Tibial nerve (tissue), 4 donors: ENCODE measurements around the gene MED14. TPM values are rescaled to one million over a fixed set of nuclear protein-coding genes. Genes with fewer than 3 reads are reported as not detected.
"Not testable (repeated sequence)": the region's sequence is repeated elsewhere in the genome, so short reads cannot be mapped to it uniquely, and the experiment has no call there.

Experiments used
- DNase-seq, 2 donors: peaks; one replicate each; pipeline ENCODE4 v3.0.0-alpha.2; 2019; ENCODE audit warnings: low spot score in 2 of 2
- H3K27ac ChIP-seq, 4 donors: fragments of 200-600 bp; sonication (generic) in 3 of 4; one replicate each; pipeline ENCODE4 v1.5.1; 2017 to 2019; ENCODE audit warnings: mild to moderate bottlenecking in 1 of 4
- H3K27me3 ChIP-seq, 2 donors: fragments of 200-600 bp; sonication (generic) in 1 of 2; one replicate each; pipeline versions ENCODE4 v1.5.1 to v1.6.0; 2017 to 2019
- H3K36me3 ChIP-seq, 3 donors: fragments of 200-600 bp; sonication (generic); one replicate each; pipeline ENCODE4 v1.5.1; 2018 to 2019
- H3K4me1 ChIP-seq, 4 donors: fragments of 200-600 bp; sonication (generic) in 3 of 4; one replicate each; pipeline ENCODE4 v1.5.1; 2017 to 2019
- H3K4me3 ChIP-seq, 4 donors: fragments of 200-600 bp; sonication (generic) in 3 of 4; one replicate each; pipeline ENCODE4 v1.5.1; 2017 to 2019; ENCODE audit warnings: mild to moderate bottlenecking in 1 of 4, moderate library complexity in 1 of 4
- H3K9me3 ChIP-seq, 4 donors: fragments of 200-600 bp; sonication (generic) in 3 of 4; one replicate each; pipeline ENCODE4 v1.5.1; 2017 to 2019
- CTCF ChIP-seq, 5 experiments: fragments of 200-600 bp in 3 of 5; fragments of 450-650 bp in 2 of 5; sonication (generic) in 3 of 5; IDR thresholded peaks; one replicate each; pipeline ENCODE4 v1.5.1; 2016 to 2019; ENCODE audit warnings: antibody characterized with exemption in 5 of 5, mild to moderate bottlenecking in 3 of 5, moderate library complexity in 2 of 5
- EP300 ChIP-seq, 2 donors: sonication (generic); formaldehyde crosslinking; IDR thresholded peaks; one replicate each; pipeline ENCODE4 v1.6.1; 2017; ENCODE audit warnings: antibody characterized with exemption in 2 of 2, mild to moderate bottlenecking in 1 of 2
- POLR2A ChIP-seq, 2 donors: fragments of 450-650 bp; IDR thresholded peaks; one replicate each; pipeline ENCODE4 v1.6.1; 2017; ENCODE audit warnings: antibody characterized with exemption in 2 of 2, mild to moderate bottlenecking in 2 of 2, moderate library complexity in 2 of 2
- WGBS, 2 donors: methylation state at CpG; one replicate each; pipeline ENCODE4 v1.1.5; 2018; 5-methylcytosine and 5-hydroxymethylcytosine counted together
- total RNA-seq, 4 donors: library from RNA; depleted of rRNA; stranded (reverse); fragments of >200 nt; gene quantifications; one replicate each; pipeline ENCODE4 v1.1.0, GENCODE V29; 2016

MED14 gene
- 10 to 100 TPM; 32.7 to 58.2 (median 40.8) TPM for total RNA-seq

GRCh38 chrX:40735325-40736169, at the start of gene MED14:
TSS of gene MED14 (minus strand) at chrX:40735542. CDS start at chrX:40735412, 130 bp downstream.
- TF ChIP-seq EP300 (IDR thresholded peaks at IDR 0.05), result peak; percentile 53 to 91
- TF ChIP-seq CTCF (IDR thresholded peaks at IDR 0.05), result peak; percentile 33 to 82 (median 60)
- peak; percentile 53 to 69 for TF ChIP-seq POLR2A (IDR thresholded peaks at IDR 0.05)
- WGBS, 2 donors, result 0 to 2% methylated on average over 23 to 58 of the region's 88 CpGs

GRCh38 chrX:40784516-40785151, 49.3 kb upstream of the MED14 start:
- H3K27ac ChIP-seq, result no peak overlapping the region
- no peaks in the 10 kb centered on the region for H3K36me3 ChIP-seq
- no peak overlapping the region for H3K4me3 ChIP-seq
- DNase-seq, result no peak
- peaks cover 0 to 10% of the 10 kb centered on the region in 2 donors for H3K27me3 ChIP-seq
- no peaks in the 10 kb centered on the region for H3K4me1 ChIP-seq
- no peak for TF ChIP-seq EP300 (IDR thresholded peaks at IDR 0.05)
- H3K9me3 ChIP-seq, result no peaks in the 10 kb centered on the region
- WGBS, 2 donors, result 77 to 91% methylated on average over 4 of the region's 4 CpGs

More at GRCh38 chrX:40735325-40736169, at the start of gene MED14:
- no peaks in the 10 kb centered on the region for H3K36me3 ChIP-seq
- peak; percentile 71 for DNase-seq
- H3K9me3 ChIP-seq, result no peaks in the 10 kb centered on the region
- peak within 1 kb of the TSS; percentile 73 to 85 (median 76) for H3K4me3 ChIP-seq
- peaks cover 0 to 8% of the 10 kb centered on the region in 2 donors for H3K27me3 ChIP-seq
- peaks cover 0 to 22% (median 1%) of the 10 kb centered on the region in 4 donors for H3K4me1 ChIP-seq
- peak within 1 kb of the TSS; percentile 90 to 96 (median 96) for H3K27ac ChIP-seq

GRCh38 chrX:40782644-40783259, 47.4 kb upstream of the MED14 start:
- not testable (repeated sequence) for DNase-seq, H3K9me3 ChIP-seq, H3K4me1 ChIP-seq, H3K4me3 ChIP-seq, H3K27me3 ChIP-seq, H3K27ac ChIP-seq, H3K36me3 ChIP-seq
- WGBS, 2 donors, result 75 to 86% methylated on average over 11 of the region's 11 CpGs

GRCh38 chrX:40780951-40781350, 45.6 kb upstream of the MED14 start:
- H3K36me3 ChIP-seq, result no peaks in the 10 kb centered on the region
- H3K27ac ChIP-seq, result no peak overlapping the region
- H3K9me3 ChIP-seq, result no peaks in the 10 kb centered on the region
- peaks cover 0 to 10% of the 10 kb centered on the region in 2 donors for H3K27me3 ChIP-seq
- TF ChIP-seq POLR2A (IDR thresholded peaks at IDR 0.05), result no peak
- TF ChIP-seq CTCF (IDR thresholded peaks at IDR 0.05), result no peak
- TF ChIP-seq EP300 (IDR thresholded peaks at IDR 0.05), result no peak
- no peak overlapping the region for H3K4me3 ChIP-seq
- WGBS, 2 donors, result 56 to 71% methylated on average over 2 of the region's 2 CpGs
- no peak for DNase-seq
- no peaks in the 10 kb centered on the region for H3K4me1 ChIP-seq

- Histone ChIP-seq H3K9me3 (no peaks in the 10 kb centered on the region), H3K27me3 (peaks cover 0 to 10% of the 10 kb centered on the region in 2 donors), H3K4me3 (no peak overlapping the region), H3K4me1 (no peaks in the 10 kb centered on the region), H3K27ac (no peak overlapping the region), H3K36me3 (no peaks in the 10 kb centered on the region)
- TF ChIP-seq POLR2A (IDR thresholded peaks at IDR 0.05), result no peak
- no peak for TF ChIP-seq CTCF (IDR thresholded peaks at IDR 0.05)
- no peak for TF ChIP-seq EP300 (IDR thresholded peaks at IDR 0.05)
- no peak for DNase-seq
- WGBS, 2 donors, result 73 to 81% methylated on average over 3 to 6 of the region's 6 CpGs
Observed at GRCh38 chrX:40780082-40780481, 44.7 kb upstream of the MED14 start.
